GM10266 (cell line): ENCODE measurements around the gene PI4K2B.
A peak's percentile ranks its signal among the peaks of the same experiment; 100 is the strongest.
"Not testable (repeated sequence)": the region's sequence is repeated elsewhere in the genome, so short reads cannot be mapped to it uniquely, and the experiment has no call there.

Experiments
- DNase-seq: peaks from one replicate; pipeline ENCODE4 v3.0.0; 2012; ENCODE audit errors: extremely low spot score
- CTCF ChIP-seq: IDR thresholded peaks from 2 replicates; pipeline ENCODE4 v1.5.1; 2012; ENCODE audit warnings: mild to moderate bottlenecking, low read depth; ENCODE audit not compliant: control insufficient read depth, insufficient read depth; ENCODE audit errors: missing control alignments

Gene PI4K2B

GRCh38 chr4:25234390-25235370 is 847 bp downstream of the PI4K2B start:
- TF ChIP-seq CTCF, result peak; percentile 40
- DNase-seq, result peak; percentile 79

GRCh38 chr4:25235401-25235800 is 1.6 kb downstream of the PI4K2B start:
- TF ChIP-seq CTCF, result no peak
- DNase-seq, result peak; percentile 19

GRCh38 chr4:25236030-25236429 is 2.2 kb downstream of the PI4K2B start:
- not testable (repeated sequence) for DNase-seq

GRCh38 chr4:25236971-25237370 is 3.1 kb downstream of the PI4K2B start:
- DNase-seq, result no peak
- no peak for TF ChIP-seq CTCF

- no peak for TF ChIP-seq CTCF
- DNase-seq, result no peak
Observed at GRCh38 chr4:25238052-25238451, 4.2 kb downstream of the PI4K2B start.

- DNase-seq, result not testable (repeated sequence)
- peak; percentile 7 for TF ChIP-seq CTCF
Observed at GRCh38 chr4:25239528-25239927, 5.7 kb downstream of the PI4K2B start.

- not testable (repeated sequence) for DNase-seq
Observed at GRCh38 chr4:25240754-25241210, 6.9 kb downstream of the PI4K2B start.

GRCh38 chr4:25242195-25242594 is 8.4 kb downstream of the PI4K2B start:
- DNase-seq, result not testable (repeated sequence)

GRCh38 chr4:25245181-25245580 is 11.3 kb downstream of the PI4K2B start:
- no peak for DNase-seq
- no peak for TF ChIP-seq CTCF
